Smooth muscle cell (in vitro differentiated cells): ENCODE measurements around the gene DDX51. TPM values are rescaled to one million over a fixed set of nuclear protein-coding genes. Genes with fewer than 3 reads are reported as not detected.

Source experiments
- DNase-seq: peaks from one replicate; lab custom pipeline; 2025; ENCODE audit not compliant: unreplicated experiment; lab: John Stamatoyannopoulos, UW
- H2AFZ ChIP-seq: fragments of 200-600 bp; sonication (generic); 2 replicates; pipeline ENCODE4 v1.6.0; 2016; ENCODE audit warnings: antibody characterized with exemption, low read depth, mild to moderate bottlenecking
- H3F3A ChIP-seq: fragments of 200-600 bp; sonication (generic); 2 replicates; pipeline ENCODE4 v1.6.0; 2017; ENCODE audit warnings: antibody characterized with exemption, low read depth
- H3K27ac ChIP-seq: fragments of 200-600 bp; sonication (generic); 2 replicates; pipeline ENCODE4 v1.5.1; 2016; ENCODE audit warnings: low read depth, mild to moderate bottlenecking
- H3K27me3 ChIP-seq: fragments of 200-600 bp; sonication (generic); 2 replicates; pipeline ENCODE4 v1.6.1; 2016; ENCODE audit warnings: low read depth, mild to moderate bottlenecking
- H3K36me3 ChIP-seq: fragments of 200-600 bp; sonication (generic); 2 replicates; pipeline ENCODE4 v1.5.1; 2016; ENCODE audit warnings: low read depth
- H3K4me1 ChIP-seq: fragments of 200-600 bp; sonication (generic); 2 replicates; pipeline ENCODE4 v1.5.1; 2016; ENCODE audit warnings: low read depth
- H3K4me2 ChIP-seq: fragments of 200-600 bp; sonication (generic); 2 replicates; pipeline ENCODE4 v1.6.0; 2016; ENCODE audit warnings: mild to moderate bottlenecking
- H3K4me3 ChIP-seq: fragments of 200-600 bp; sonication (generic); 2 replicates; pipeline ENCODE4 v1.5.1; 2016; ENCODE audit warnings: mild to moderate bottlenecking
- H3K79me2 ChIP-seq: fragments of 200-600 bp; sonication (generic); 2 replicates; pipeline ENCODE4 v1.6.0; 2016; ENCODE audit warnings: low read depth, mild to moderate bottlenecking
- H3K9ac ChIP-seq: fragments of 200-600 bp; sonication (generic); 2 replicates; pipeline ENCODE4 v1.6.0; 2016; ENCODE audit warnings: low read depth
- H3K9me3 ChIP-seq: fragments of 200-600 bp; sonication (generic); replicated peaks from 2 replicates; pipeline ENCODE4 v1.5.1; 2016; ENCODE audit warnings: low read depth
- H4K20me1 ChIP-seq: fragments of 200-600 bp; sonication (generic); 2 replicates; pipeline ENCODE4 v1.6.0; 2016; ENCODE audit warnings: low read depth
- CTCF ChIP-seq: fragments of 200-600 bp; sonication (generic); IDR thresholded peaks from 2 replicates; pipeline ENCODE4 v1.5.1; 2017; ENCODE audit warnings: borderline replicate concordance, mild to moderate bottlenecking, antibody characterized with exemption; ENCODE audit not compliant: insufficient read depth, poor library complexity, severe bottlenecking
- WGBS: methylation state at CpG from one replicate; pipeline ENCODE4 v1.1.7; 2016; ENCODE audit warnings: low lambda C conversion rate; 5-methylcytosine and 5-hydroxymethylcytosine counted together
- polyA plus RNA-seq: library from polyadenylated mRNA; unstranded; fragments of >200 nt; fragmentation: Nextera tagmentation; extraction: Ambion mirVana; gene quantifications from 2 replicates; pipeline ENCODE4 v1.2.1, GENCODE V29; 2016
- total RNA-seq: library from RNA; depleted of rRNA; stranded (reverse); fragments of >200 nt; gene quantifications from 2 replicates; pipeline ENCODE4 v1.2.3, GENCODE V29; 2014

Gene DDX51
- total and polyA plus RNA-seq, 2 experiments from 2014 or later: 1.6 to 12.5 TPM

GRCh38 chr12:132142679-132143335, 1.3 kb downstream of the DDX51 start:
- Histone ChIP-seq H2AFZ (no peak overlapping the region), H3K9me3 (no peaks in the 10 kb centered on the region), H3K36me3 (no peaks in the 10 kb centered on the region), H4K20me1 (peaks cover 6% of the 10 kb centered on the region), H3F3A (no peaks in the 10 kb centered on the region), H3K4me2 (peak overlapping the region; percentile 99), H3K27ac (no peak overlapping the region), H3K4me1 (peaks cover 11% of the 10 kb centered on the region), H3K9ac (peak overlapping the region; percentile 83), H3K79me2 (peaks cover 13% of the 10 kb centered on the region), H3K4me3 (peak overlapping the region; percentile 100), H3K27me3 (no peaks in the 10 kb centered on the region)
- no peak for DNase-seq
- WGBS: 90% methylated on average over 24 of the region's 24 CpGs
- no peak for TF ChIP-seq CTCF

DNA sequence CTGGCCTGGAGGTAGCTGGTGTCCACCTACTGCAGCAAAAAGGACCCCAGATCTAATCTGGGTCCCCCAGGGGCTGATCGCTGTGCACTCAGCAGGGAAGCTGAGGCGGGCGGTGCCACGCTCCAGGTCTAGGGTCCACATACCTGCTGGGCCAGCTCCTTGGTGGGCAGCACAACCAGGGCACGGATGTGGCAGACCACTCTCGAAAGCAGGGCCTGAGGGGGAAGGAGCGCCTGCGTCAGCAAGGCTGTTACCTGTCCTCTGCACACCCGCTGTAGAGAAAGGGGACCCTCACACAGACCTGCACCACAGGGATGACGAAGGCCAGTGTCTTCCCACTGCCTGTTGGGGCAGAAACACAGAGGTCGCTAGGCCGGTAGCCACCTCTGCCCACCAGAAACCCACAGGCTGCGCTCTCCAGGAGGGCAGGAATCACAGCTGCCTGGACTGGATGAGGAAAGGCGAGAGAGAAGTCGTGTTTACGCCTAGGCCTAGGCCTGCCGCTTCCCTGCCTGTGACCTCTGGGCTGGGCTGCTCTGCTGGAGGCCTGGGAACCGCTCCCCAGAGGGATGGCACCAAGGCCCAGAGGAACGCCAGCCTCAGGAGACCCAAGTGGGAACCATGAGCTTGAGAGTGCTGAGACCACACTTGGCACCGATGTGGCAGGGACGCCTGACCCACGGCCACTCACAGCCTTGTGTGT, 2.0 kb downstream of the DDX51 start:
- Histone ChIP-seq H3K27me3 (no peaks in the 10 kb centered on the region), H3K79me2 (peaks cover 13% of the 10 kb centered on the region), H3F3A (peaks cover under 1% of the 10 kb centered on the region), H4K20me1 (peaks cover 6% of the 10 kb centered on the region), H3K4me1 (peaks cover 11% of the 10 kb centered on the region), H3K9me3 (no peaks in the 10 kb centered on the region), H3K9ac (no peak overlapping the region), H3K4me2 (no peak overlapping the region), H3K27ac (no peak overlapping the region), H3K36me3 (no peaks in the 10 kb centered on the region), H3K4me3 (no peak overlapping the region), H2AFZ (no peak overlapping the region)
- WGBS: 98% methylated on average over 22 of the region's 22 CpGs
- DNase-seq: no peak
- TF ChIP-seq CTCF: no peak

DNA sequence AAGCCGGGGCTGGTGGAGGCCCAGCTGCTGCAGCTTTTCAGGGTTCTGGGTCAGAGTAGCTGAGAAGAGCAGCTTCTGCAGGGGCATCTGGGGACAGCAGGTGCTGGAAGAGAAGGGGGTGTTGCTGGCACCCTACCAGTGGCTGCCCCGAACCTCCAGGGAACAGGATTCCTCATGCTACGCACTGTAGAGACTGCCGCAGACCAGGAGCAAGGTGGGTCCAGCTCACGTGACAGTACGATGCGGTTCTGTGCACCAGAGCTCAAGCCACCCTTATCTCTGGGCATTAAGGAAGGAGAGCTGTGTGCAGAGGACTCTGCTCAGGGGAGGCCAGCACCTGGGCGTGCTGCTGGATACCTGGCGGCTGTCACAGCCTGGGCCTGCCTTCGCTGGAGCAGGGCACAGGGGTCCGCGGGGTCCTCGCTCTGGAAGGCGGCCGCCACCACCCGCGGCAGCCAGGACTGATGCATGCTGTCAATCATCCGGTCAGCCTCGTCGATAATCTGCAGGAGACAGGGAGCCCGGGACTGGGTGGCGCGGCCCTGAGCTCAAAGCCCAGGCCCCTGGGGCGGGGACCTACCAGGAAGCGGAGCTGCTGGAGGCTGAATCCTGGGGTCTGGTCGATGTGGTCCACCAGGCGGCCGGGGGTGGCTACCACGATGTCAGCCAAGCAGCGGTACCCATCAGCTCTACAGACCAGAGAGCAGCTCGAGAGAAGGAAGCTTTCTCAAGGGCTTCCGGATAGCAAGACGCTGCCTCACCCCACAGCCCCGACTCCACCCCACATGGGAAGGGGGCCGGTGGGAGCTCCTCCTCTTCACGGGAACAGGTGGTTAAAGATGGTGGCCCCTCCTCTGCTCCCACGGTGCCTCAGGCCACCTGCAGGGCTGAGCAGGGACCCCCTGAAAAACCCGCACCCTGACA, 2.9 kb downstream of the DDX51 start:
- Histone ChIP-seq H3K4me1 (peaks cover 11% of the 10 kb centered on the region), H3F3A (peaks cover 9% of the 10 kb centered on the region), H4K20me1 (peaks cover 6% of the 10 kb centered on the region), H3K79me2 (peaks cover 13% of the 10 kb centered on the region), H3K9me3 (no peaks in the 10 kb centered on the region), H3K4me2 (no peak overlapping the region), H3K27me3 (no peaks in the 10 kb centered on the region), H3K9ac (no peak overlapping the region), H2AFZ (no peak overlapping the region), H3K27ac (no peak overlapping the region), H3K4me3 (no peak overlapping the region), H3K36me3 (no peaks in the 10 kb centered on the region)
- TF ChIP-seq CTCF: no peak
- 94% methylated on average over 34 of the region's 38 CpGs for WGBS
- DNase-seq: no peak
